ENCODE results near the gene TRERF1. TPM values are rescaled to one million over a fixed set of nuclear protein-coding genes. Genes with fewer than 3 reads are reported as not detected.
A peak's percentile ranks its signal among the peaks of the same experiment; 100 is the strongest.

The TRERF1 gene
- total RNA-seq, 1 donor from 2014 or later: 37.3 TPM

GRCh38 chr6:42315259-42315990 is 136.3 kb downstream of the TRERF1 start:
- no peaks in the 10 kb centered on the region for H3K27me3 Mint-ChIP-seq
- no peaks in the 10 kb centered on the region for H3K9me3 Mint-ChIP-seq
- no peak overlapping the region for H3K4me3 Mint-ChIP-seq
- intact Hi-C loops (cut with micrococcal nuclease): no loop called here
- peak overlapping the region; percentile 79 for H3K27ac Mint-ChIP-seq
- peaks cover 43% of the 10 kb centered on the region for H3K4me1 Mint-ChIP-seq
- DNase-seq: no peak
- H3K36me3 Mint-ChIP-seq (ENCODE audit: low read depth): peaks cover 19% of the 10 kb centered on the region

- Mint-ChIP-seq H3K9me3 (no peaks in the 10 kb centered on the region), H3K4me1 (peaks cover 44% of the 10 kb centered on the region), H3K27ac (peak overlapping the region; percentile 75), H3K36me3 (ENCODE audit: low read depth) (peaks cover 19% of the 10 kb centered on the region), H3K27me3 (no peaks in the 10 kb centered on the region), H3K4me3 (no peak overlapping the region)
- no peak for DNase-seq
- intact Hi-C loops (cut with micrococcal nuclease): loop anchor here (5.0 kb wide), 2 partner anchors 37 to 138 kb away; partner anchors contain the start of gene TRERF1
Measured at GRCh38 chr6:42314571-42315258, 137.0 kb downstream of the TRERF1 start.

- Mint-ChIP-seq H3K4me1 (peaks cover 43% of the 10 kb centered on the region), H3K27me3 (no peaks in the 10 kb centered on the region), H3K9me3 (no peaks in the 10 kb centered on the region), H3K4me3 (no peak overlapping the region), H3K36me3 (ENCODE audit: low read depth) (peaks cover 16% of the 10 kb centered on the region), H3K27ac (no peak overlapping the region)
- intact Hi-C loops (cut with micrococcal nuclease): loop anchor here (5.0 kb wide), 2 partner anchors 37 to 138 kb away; partner anchors contain the start of gene TRERF1
- DNase-seq: no peak
Measured at GRCh38 chr6:42313941-42314570, 137.7 kb downstream of the TRERF1 start.

- intact Hi-C loops (cut with micrococcal nuclease): loop anchor here (5.0 kb wide), 2 partner anchors 36 to 139 kb away; partner anchors contain the start of gene TRERF1
- Mint-ChIP-seq H3K9me3 (no peaks in the 10 kb centered on the region), H3K4me3 (peak overlapping the region; percentile 4), H3K27me3 (no peaks in the 10 kb centered on the region), H3K4me1 (peaks cover 40% of the 10 kb centered on the region), H3K36me3 (ENCODE audit: low read depth) (peaks cover 12% of the 10 kb centered on the region), H3K27ac (peak overlapping the region; percentile 65)
- DNase-seq: no peak
Measured at GRCh38 chr6:42313038-42313437, 138.7 kb downstream of the TRERF1 start.

GRCh38 chr6:42307141-42307470 is 144.6 kb downstream of the TRERF1 start:
- Mint-ChIP-seq H3K4me3 (no peak overlapping the region), H3K36me3 (ENCODE audit: low read depth) (peaks cover 11% of the 10 kb centered on the region), H3K4me1 (peaks cover 8% of the 10 kb centered on the region), H3K27me3 (no peaks in the 10 kb centered on the region), H3K27ac (no peak overlapping the region), H3K9me3 (no peaks in the 10 kb centered on the region)
- intact Hi-C loops (cut with micrococcal nuclease): loop anchor here (5.0 kb wide), 1 partner anchor 225 kb away; no protein-coding TSS in a partner anchor
- no peak for DNase-seq

GRCh38 chr6:42306439-42307140 is 145.1 kb downstream of the TRERF1 start:
- intact Hi-C loops (cut with micrococcal nuclease): loop anchor here (5.0 kb wide), 1 partner anchor 226 kb away; no protein-coding TSS in a partner anchor
- Mint-ChIP-seq H3K4me1 (peaks cover 8% of the 10 kb centered on the region), H3K27me3 (no peaks in the 10 kb centered on the region), H3K27ac (no peak overlapping the region), H3K36me3 (ENCODE audit: low read depth) (peaks cover 7% of the 10 kb centered on the region), H3K4me3 (no peak overlapping the region), H3K9me3 (no peaks in the 10 kb centered on the region)
- no peak for DNase-seq

GRCh38 chr6:42304053-42304712 is 147.5 kb downstream of the TRERF1 start:
- Mint-ChIP-seq H3K36me3 (ENCODE audit: low read depth) (peaks cover 10% of the 10 kb centered on the region), H3K27me3 (no peaks in the 10 kb centered on the region), H3K27ac (no peak overlapping the region), H3K4me1 (peaks cover 3% of the 10 kb centered on the region), H3K9me3 (no peaks in the 10 kb centered on the region), H3K4me3 (no peak overlapping the region)
- intact Hi-C loops (cut with micrococcal nuclease): no loop called here
- DNase-seq: no peak

GRCh38 chr6:42302411-42302810 is 149.3 kb downstream of the TRERF1 start:
- DNase-seq: no peak
- H3K27ac Mint-ChIP-seq: no peak overlapping the region
- H3K36me3 Mint-ChIP-seq (ENCODE audit: low read depth): peaks cover 19% of the 10 kb centered on the region
- peaks cover 5% of the 10 kb centered on the region for H3K4me1 Mint-ChIP-seq
- intact Hi-C loops (cut with micrococcal nuclease): no loop called here
- H3K9me3 Mint-ChIP-seq: no peaks in the 10 kb centered on the region
- H3K27me3 Mint-ChIP-seq: no peaks in the 10 kb centered on the region
- H3K4me3 Mint-ChIP-seq: no peak overlapping the region

- Mint-ChIP-seq H3K4me1 (peaks cover 5% of the 10 kb centered on the region), H3K4me3 (no peak overlapping the region), H3K9me3 (no peaks in the 10 kb centered on the region), H3K36me3 (ENCODE audit: low read depth) (peaks cover 22% of the 10 kb centered on the region), H3K27ac (no peak overlapping the region), H3K27me3 (no peaks in the 10 kb centered on the region)
- DNase-seq: no peak
- intact Hi-C loops (cut with micrococcal nuclease): no loop called here
Measured at GRCh38 chr6:42301986-42302385, 149.7 kb downstream of the TRERF1 start.

- intact Hi-C loops (cut with micrococcal nuclease): no loop called here
- Mint-ChIP-seq H3K27me3 (no peaks in the 10 kb centered on the region), H3K27ac (no peak overlapping the region), H3K4me3 (no peak overlapping the region), H3K4me1 (peaks cover 8% of the 10 kb centered on the region), H3K36me3 (ENCODE audit: low read depth) (peaks cover 34% of the 10 kb centered on the region), H3K9me3 (no peaks in the 10 kb centered on the region)
- no peak for DNase-seq
Measured at GRCh38 chr6:42300701-42301100, 151.0 kb downstream of the TRERF1 start.

- H3K4me1 Mint-ChIP-seq: peaks cover 10% of the 10 kb centered on the region
- peaks cover 31% of the 10 kb centered on the region for H3K36me3 Mint-ChIP-seq (ENCODE audit: low read depth)
- no peaks in the 10 kb centered on the region for H3K9me3 Mint-ChIP-seq
- no peaks in the 10 kb centered on the region for H3K27me3 Mint-ChIP-seq
- H3K27ac Mint-ChIP-seq: no peak overlapping the region
- no peak overlapping the region for H3K4me3 Mint-ChIP-seq
- no peak for DNase-seq
- intact Hi-C loops (cut with micrococcal nuclease): no loop called here
Measured at GRCh38 chr6:42300185-42300584, 151.5 kb downstream of the TRERF1 start.

GRCh38 chr6:42297661-42298060 is 154.1 kb downstream of the TRERF1 start:
- Mint-ChIP-seq H3K4me3 (no peak overlapping the region), H3K27ac (no peak overlapping the region), H3K36me3 (ENCODE audit: low read depth) (peaks cover 41% of the 10 kb centered on the region), H3K27me3 (no peaks in the 10 kb centered on the region), H3K9me3 (no peaks in the 10 kb centered on the region), H3K4me1 (peaks cover 26% of the 10 kb centered on the region)
- intact Hi-C loops (cut with micrococcal nuclease): no loop called here
- no peak for DNase-seq

- Mint-ChIP-seq H3K4me1 (peaks cover 35% of the 10 kb centered on the region), H3K36me3 (ENCODE audit: low read depth) (peaks cover 44% of the 10 kb centered on the region), H3K27ac (peak overlapping the region; percentile 42), H3K4me3 (no peak overlapping the region), H3K9me3 (no peaks in the 10 kb centered on the region), H3K27me3 (no peaks in the 10 kb centered on the region)
- DNase-seq: no peak
- intact Hi-C loops (cut with micrococcal nuclease): no loop called here
Measured at GRCh38 chr6:42296614-42297013, 155.1 kb downstream of the TRERF1 start.

Data from activated CD4-positive, alpha-beta T cell treated with anti-CD3 and anti-CD28 coated beads, Interleukin-2, amount 10 ng/mL, durations not matched to agents 24 days and 14 days (primary cell).